Panc1 (cell line): ENCODE data around the gene PRRG3.

ENCODE experiments used
- POLR2AphosphoS5 ChIP-seq: IDR thresholded peaks from 2 replicates; pipeline ENCODE4 v1.6.1; 2012; ENCODE audit warnings: mild to moderate bottlenecking, low read depth, low read length, moderate library complexity
- REST ChIP-seq, 2 experiments: IDR thresholded peaks; 2 replicates each; pipeline ENCODE4 v1.6.1; 2011 to 2012; ENCODE audit warnings: low read depth in 2 of 2, control low read depth in 1 of 2, low read length in 1 of 2, mild to moderate bottlenecking in 1 of 2, moderate library complexity in 1 of 2; ENCODE audit not compliant: insufficient read depth in 1 of 2
- SIN3A ChIP-seq: IDR thresholded peaks from 2 replicates; pipeline ENCODE4 v1.6.1; 2012; ENCODE audit warnings: low read depth, mild to moderate bottlenecking, low read length, moderate library complexity, borderline replicate concordance; ENCODE audit not compliant: insufficient read depth
- TCF7L2 ChIP-seq: IDR thresholded peaks from 2 replicates; pipeline ENCODE4 v1.6.1; 2011; ENCODE audit warnings: mild to moderate bottlenecking, low read depth, low read length, inconsistent platforms
- TF ChIP-seq, protein P1 (sequence below): fragments of 450-650 bp; IDR thresholded peaks from 2 replicates; pipeline ENCODE4 v1.5.1; 2017; ENCODE audit warnings: mild to moderate bottlenecking

DNA sequence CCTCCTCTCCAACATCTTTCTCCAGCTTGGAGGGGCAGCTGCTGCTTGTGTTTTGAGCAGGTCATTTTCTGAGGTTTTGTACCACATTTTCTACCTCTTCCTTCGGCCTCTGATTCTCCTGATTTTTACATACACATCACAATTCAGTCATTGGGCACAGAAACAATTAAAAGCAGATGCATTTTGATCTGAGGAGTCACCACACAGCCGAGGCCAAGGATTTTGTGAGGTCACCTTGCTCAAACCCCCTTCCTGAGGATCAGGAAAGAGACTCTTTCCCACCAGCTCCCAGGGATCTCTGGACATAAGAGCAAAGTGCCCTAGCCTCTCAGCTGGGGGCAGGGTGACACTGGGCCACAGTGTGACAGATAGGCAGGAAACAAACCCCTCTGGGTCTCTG, 15.2 kb downstream of the PRRG3 start:
- TF ChIP-seq, protein P1, sequence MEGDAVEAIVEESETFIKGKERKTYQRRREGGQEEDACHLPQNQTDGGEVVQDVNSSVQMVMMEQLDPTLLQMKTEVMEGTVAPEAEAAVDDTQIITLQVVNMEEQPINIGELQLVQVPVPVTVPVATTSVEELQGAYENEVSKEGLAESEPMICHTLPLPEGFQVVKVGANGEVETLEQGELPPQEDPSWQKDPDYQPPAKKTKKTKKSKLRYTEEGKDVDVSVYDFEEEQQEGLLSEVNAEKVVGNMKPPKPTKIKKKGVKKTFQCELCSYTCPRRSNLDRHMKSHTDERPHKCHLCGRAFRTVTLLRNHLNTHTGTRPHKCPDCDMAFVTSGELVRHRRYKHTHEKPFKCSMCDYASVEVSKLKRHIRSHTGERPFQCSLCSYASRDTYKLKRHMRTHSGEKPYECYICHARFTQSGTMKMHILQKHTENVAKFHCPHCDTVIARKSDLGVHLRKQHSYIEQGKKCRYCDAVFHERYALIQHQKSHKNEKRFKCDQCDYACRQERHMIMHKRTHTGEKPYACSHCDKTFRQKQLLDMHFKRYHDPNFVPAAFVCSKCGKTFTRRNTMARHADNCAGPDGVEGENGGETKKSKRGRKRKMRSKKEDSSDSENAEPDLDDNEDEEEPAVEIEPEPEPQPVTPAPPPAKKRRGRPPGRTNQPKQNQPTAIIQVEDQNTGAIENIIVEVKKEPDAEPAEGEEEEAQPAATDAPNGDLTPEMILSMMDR = no peak
- no peak for TF ChIP-seq SIN3A
- no peak for TF ChIP-seq REST (IDR thresholded peaks at IDR 0.05; ENCODE audit: insufficient read depth in 1 of 2, low read depth in 2 of 2, low read length in 1 of 2)
- TF ChIP-seq TCF7L2 = no peak
- no peak for TF ChIP-seq POLR2AphosphoS5
